KOPT-K1 (cell line): ENCODE measurements around the gene TBC1D21.

Experiments used
- H3K27ac ChIP-seq: fragments of 200-600 bp; sonication (generic); 2 replicates; pipeline ENCODE4 v1.5.1; 2016; ENCODE audit warnings: antibody characterized with exemption, mild to moderate bottlenecking, low read depth, low read length; ENCODE audit not compliant: poor library complexity, severe bottlenecking
- H3K36me3 ChIP-seq: fragments of 200-600 bp; sonication (generic); 2 replicates; pipeline ENCODE4 v1.5.1; 2017; ENCODE audit warnings: antibody characterized with exemption, mild to moderate bottlenecking, low read length, moderate library complexity; ENCODE audit not compliant: insufficient read depth
- H3K9me3 ChIP-seq: fragments of 200-600 bp; sonication (generic); 2 replicates; pipeline ENCODE4 v1.5.1; 2017; ENCODE audit warnings: antibody characterized with exemption, low read length, mild to moderate bottlenecking; ENCODE audit not compliant: insufficient read depth, poor library complexity, severe bottlenecking

The TBC1D21 gene

GRCh38 chr15:73870700-73871408, 2.5 kb upstream of the TBC1D21 start:
- Histone ChIP-seq H3K9me3 (no peaks in the 10 kb centered on the region), H3K27ac (no peak overlapping the region), H3K36me3 (no peaks in the 10 kb centered on the region)

DNA sequence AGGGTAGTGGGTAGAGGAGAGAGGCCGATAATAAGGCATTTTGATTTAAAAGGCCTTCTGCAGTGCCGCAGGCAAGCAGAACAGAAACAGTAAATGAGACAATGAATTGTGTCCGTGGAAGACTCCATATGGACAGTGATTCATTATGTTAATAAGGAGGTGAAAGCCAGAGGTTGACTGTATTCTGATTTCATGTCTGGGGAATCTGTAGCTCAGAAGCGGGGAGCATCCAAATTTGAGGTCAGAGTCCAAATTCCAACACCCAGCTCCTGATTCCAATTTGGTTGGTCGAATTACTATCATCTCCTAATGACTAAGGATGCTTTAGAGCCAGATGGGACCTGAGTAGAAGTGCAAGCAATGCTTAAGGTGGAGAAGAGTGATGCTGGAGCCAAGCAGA, 1.0 kb upstream of the TBC1D21 start:
- Histone ChIP-seq H3K27ac (no peak overlapping the region), H3K36me3 (no peaks in the 10 kb centered on the region), H3K9me3 (no peaks in the 10 kb centered on the region)

- no peak overlapping the region for H3K27ac ChIP-seq
- no peaks in the 10 kb centered on the region for H3K9me3 ChIP-seq
Observed at GRCh38 chr15:73873889-73874511, 636 bp downstream of the TBC1D21 start.

DNA sequence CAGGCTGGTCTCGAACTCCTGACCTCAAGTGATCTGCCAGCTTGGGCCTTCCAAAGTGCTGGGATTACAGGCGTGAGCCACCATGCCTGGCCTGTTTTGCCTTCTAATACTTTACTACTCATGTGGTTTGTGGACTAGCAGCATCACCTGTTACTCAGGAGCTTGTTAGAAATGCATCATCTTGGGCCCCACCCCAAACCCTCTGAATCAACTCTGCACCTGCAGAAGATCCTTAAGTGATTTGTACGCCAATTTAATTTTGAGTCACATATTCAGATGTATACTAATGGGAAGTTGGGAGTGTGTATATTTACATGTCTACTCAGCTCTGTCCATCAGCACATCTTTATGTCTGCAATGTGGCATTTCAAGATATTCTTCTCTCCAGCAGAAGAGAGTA, 6.1 kb downstream of the TBC1D21 start:
- Histone ChIP-seq H3K27ac (no peak overlapping the region), H3K36me3 (no peaks in the 10 kb centered on the region), H3K9me3 (no peaks in the 10 kb centered on the region)

More at GRCh38 chr15:73873889-73874511, 636 bp downstream of the TBC1D21 start:
- no peaks in the 10 kb centered on the region for H3K36me3 ChIP-seq

GRCh38 chr15:73881579-73882320, 8.4 kb downstream of the TBC1D21 start:
- Histone ChIP-seq H3K27ac (no peak overlapping the region), H3K36me3 (no peaks in the 10 kb centered on the region), H3K9me3 (no peaks in the 10 kb centered on the region)

DNA sequence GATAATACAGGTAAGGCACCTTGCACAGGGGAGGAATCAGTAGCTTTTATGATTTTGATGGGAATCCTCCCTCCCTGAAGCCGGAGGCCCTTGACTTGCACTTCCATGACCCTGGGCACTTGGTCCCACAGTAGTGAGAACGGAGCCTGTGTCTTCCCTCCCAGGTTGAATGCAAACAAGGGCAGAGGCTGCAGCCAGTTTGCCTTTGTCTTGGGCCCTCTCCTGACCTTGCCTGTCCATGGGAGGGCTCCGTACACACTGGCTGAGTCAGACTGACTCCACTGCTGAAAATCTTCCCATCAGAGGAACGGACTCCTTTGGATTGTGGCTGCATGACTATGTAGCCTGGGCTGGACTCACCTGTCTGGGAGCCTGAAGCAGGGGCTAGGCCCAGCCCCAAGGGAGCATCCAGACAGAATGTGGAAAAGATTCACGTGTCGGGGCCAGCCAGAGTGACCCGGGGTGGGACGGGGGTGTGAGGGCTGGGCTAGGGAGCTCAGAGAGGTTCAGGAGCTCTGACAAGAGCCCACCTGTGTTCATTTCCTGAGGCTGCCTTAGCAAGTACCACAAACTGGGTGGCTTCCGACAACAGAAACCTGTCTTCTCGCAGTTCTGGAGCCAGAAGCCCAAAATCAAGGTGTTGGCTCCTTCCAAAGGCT, 9.5 kb downstream of the TBC1D21 start:
- H3K36me3 ChIP-seq = no peaks in the 10 kb centered on the region
- no peaks in the 10 kb centered on the region for H3K9me3 ChIP-seq

GRCh38 chr15:73884159-73884558, 10.8 kb downstream of the TBC1D21 start:
- H3K27ac ChIP-seq = no peak overlapping the region
- H3K9me3 ChIP-seq = no peaks in the 10 kb centered on the region
- H3K36me3 ChIP-seq = no peaks in the 10 kb centered on the region

More for the DNA sequence above, 9.5 kb downstream of the TBC1D21 start:
- H3K27ac ChIP-seq = no peak overlapping the region

GRCh38 chr15:73885954-73886700, 12.8 kb downstream of the TBC1D21 start:
- no peak overlapping the region for H3K27ac ChIP-seq
- H3K36me3 ChIP-seq = no peaks in the 10 kb centered on the region
- no peaks in the 10 kb centered on the region for H3K9me3 ChIP-seq

DNA sequence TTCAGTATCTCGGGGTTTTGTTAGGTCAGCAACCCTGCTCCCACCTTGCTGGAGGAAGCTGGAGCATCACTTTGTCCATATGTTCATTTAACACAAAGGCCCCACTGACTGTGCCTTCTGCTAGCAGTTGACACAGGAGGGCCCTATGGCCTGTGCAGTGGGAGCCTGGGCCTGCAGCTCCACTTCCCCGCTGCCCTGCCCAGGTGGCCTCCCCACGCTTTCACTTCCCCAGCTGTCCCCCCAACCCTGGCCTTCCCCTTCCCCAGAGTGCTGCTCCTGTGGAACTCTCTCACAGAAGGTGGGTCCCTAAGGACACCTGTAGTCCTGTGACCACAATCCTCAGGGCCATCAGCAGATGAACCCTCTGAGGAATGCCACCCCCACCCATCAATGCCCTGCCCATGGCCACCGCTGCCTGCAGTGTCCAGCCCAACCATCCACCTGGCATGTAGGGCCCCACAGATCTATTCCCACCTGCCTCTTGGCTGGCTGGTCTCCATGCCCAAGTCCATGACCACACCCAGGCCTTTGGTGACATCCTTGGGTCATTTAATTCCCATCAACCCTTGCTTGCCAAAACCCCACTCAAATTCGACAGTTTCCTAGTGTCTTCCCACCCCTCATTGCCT, 13.5 kb downstream of the TBC1D21 start:
- no peak overlapping the region for H3K27ac ChIP-seq

DNA sequence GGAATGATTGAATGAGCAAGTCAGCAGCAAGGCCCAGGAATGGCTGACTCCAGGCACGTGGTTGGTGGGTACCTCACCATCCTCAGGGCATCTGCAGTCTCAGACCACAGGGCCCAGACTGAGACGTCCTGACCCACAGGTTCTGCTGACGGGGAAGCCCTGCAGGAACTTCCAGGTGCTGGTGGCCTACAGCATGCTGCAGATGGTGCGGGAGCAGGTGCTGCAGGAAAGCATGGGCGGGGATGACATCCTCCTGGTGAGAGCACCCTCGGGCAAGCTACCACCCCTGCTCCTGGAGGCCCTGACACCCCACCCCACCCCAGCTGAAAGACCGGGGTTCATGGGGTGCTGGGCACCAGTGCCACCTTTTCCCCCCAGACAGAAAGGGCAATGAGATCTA, 14.1 kb downstream of the TBC1D21 start:
- peaks cover 12% of the 10 kb centered on the region for H3K9me3 ChIP-seq
- H3K27ac ChIP-seq = no peak overlapping the region
- no peaks in the 10 kb centered on the region for H3K36me3 ChIP-seq

More for the DNA sequence above, 13.5 kb downstream of the TBC1D21 start:
- Histone ChIP-seq H3K36me3 (no peaks in the 10 kb centered on the region), H3K9me3 (peaks cover 6% of the 10 kb centered on the region)

GRCh38 chr15:73888224-73889041, 15.1 kb downstream of the TBC1D21 start:
- H3K27ac ChIP-seq = no peak overlapping the region

DNA sequence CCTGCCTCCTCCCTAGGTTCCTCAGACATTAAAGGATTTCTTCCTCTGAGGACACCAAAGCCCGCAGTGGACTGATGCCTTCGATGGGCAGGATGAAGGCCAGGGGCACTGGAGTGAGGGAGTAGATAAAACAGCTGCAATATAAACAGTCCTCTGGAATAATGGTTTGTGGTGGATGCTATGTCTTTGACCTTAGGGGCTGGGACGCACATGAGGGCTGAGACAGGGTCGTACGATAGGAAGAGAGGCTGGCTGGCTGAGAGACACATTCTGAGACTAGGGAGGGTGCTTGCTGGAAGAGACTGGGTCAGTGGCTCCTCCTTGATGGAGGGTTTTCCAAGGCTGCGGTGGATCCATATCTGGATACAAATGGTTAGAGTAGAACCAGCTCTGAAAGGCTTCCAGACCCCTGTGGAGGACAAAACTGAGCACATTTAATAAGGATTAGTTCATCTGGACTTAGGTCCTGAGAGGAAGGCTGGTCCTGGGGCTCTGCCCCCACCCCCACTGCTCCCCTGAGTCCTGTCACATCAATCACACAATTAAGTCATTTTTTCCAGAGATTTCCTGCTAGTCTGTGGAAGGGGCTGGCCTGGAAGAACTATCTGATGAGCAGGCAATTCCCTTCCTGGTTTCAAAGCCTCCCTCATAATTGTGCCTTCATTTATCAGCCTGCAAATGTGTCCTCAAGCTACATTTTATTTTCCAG, 15.8 kb downstream of the TBC1D21 start:
- no peak overlapping the region for H3K27ac ChIP-seq
- H3K36me3 ChIP-seq = no peaks in the 10 kb centered on the region
- H3K9me3 ChIP-seq = peaks cover 15% of the 10 kb centered on the region

More at GRCh38 chr15:73888224-73889041, 15.1 kb downstream of the TBC1D21 start:
- peaks cover 15% of the 10 kb centered on the region for H3K9me3 ChIP-seq
- no peaks in the 10 kb centered on the region for H3K36me3 ChIP-seq

DNA sequence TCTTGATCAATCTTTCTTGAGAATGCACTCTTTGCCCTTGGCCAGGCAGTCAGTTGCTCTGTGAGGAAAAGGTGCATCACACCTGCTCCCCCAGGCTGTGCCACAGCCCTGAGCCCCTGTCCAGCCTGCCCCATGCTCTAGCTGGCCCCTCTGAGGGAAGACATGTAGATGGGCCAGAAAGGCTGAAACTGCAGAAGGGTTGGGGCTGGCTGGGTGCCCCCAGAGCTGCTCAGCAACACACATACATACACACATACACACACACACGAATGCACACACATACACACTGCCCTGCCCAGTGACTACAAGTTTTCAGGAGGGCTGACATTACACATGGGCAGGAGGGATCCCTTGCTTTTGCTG, 16.4 kb downstream of the TBC1D21 start:
- Histone ChIP-seq H3K27ac (no peak overlapping the region), H3K36me3 (no peaks in the 10 kb centered on the region), H3K9me3 (peaks cover 15% of the 10 kb centered on the region)
